NT2/D1 (cell line): ENCODE results near the gene KCTD18.

Source experiments
- SUZ12 ChIP-seq: IDR thresholded peaks from 2 replicates; pipeline ENCODE4 v1.6.1; 2011; ENCODE audit not compliant: insufficient read length, insufficient read depth; ENCODE audit errors: extremely low read depth
- YY1 ChIP-seq: IDR thresholded peaks from 2 replicates; pipeline ENCODE4 v1.6.1; 2011; ENCODE audit not compliant: insufficient read length, insufficient read depth
- ZNF274 ChIP-seq: IDR thresholded peaks from 2 replicates; pipeline ENCODE4 v1.6.1; 2011; ENCODE audit warnings: mild to moderate bottlenecking, low read depth, low read length

- TF ChIP-seq ZNF274 (no peak), SUZ12 (no peak), YY1 (no peak)
Measured at GRCh38 chr2:200443916-200444315, 66.0 kb downstream of the KCTD18 start.
